Fibroblast of villous mesenchyme (primary cell): ENCODE data around the gene FZD8. TPM values are rescaled to one million over a fixed set of nuclear protein-coding genes. Genes with fewer than 3 reads are reported as not detected.

Source experiments
- DNase-seq: peaks from one replicate; pipeline ENCODE4 v3.0.0-alpha.2; 2010; ENCODE audit warnings: low read depth
- H3K4me3 ChIP-seq: 2 replicates; pipeline ENCODE4 v1.5.1; 2011; ENCODE audit warnings: low read depth, mild to moderate bottlenecking, low read length
- CTCF ChIP-seq: IDR thresholded peaks from 2 replicates; pipeline ENCODE4 v1.5.1; 2012; ENCODE audit warnings: low read depth, mild to moderate bottlenecking, low read length; ENCODE audit not compliant: insufficient read depth
- total RNA-seq: library from RNA; depleted of rRNA; stranded (reverse); fragments of >200 nt; gene quantifications from 2 replicates; pipeline ENCODE4 v1.2.3, GENCODE V29; 2012

Gene FZD8
- total RNA-seq, 1 donor, result 11.2 TPM

DNA sequence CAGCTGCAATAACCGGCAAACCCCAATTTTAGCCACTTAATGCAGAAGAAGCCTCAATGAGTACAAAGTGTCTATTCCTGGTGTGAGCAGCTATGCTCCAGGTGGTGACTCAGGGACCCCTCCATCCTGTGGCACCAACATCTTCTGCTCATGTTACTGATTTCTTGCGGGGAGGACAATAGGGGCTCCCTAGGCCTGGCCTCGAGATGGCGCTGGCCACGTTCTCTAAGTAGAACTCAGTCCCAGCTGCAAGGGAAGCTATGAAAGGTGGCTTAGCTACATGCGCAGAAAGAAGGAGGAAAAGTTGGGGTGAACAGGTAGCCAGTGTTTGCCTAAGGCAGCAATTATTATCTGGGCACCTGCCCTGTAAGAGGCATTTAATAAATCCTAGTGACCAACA is 30.3 kb downstream of the FZD8 start:
- no peak for DNase-seq
- no peak for TF ChIP-seq CTCF
- H3K4me3 ChIP-seq, result no peak overlapping the region

GRCh38 chr10:35608328-35608672 is 33.8 kb downstream of the FZD8 start:
- no peak for TF ChIP-seq CTCF
- DNase-seq, result no peak
- H3K4me3 ChIP-seq, result peak overlapping the region; percentile 46

GRCh38 chr10:35607475-35608327 is 34.4 kb downstream of the FZD8 start:
- no peak for TF ChIP-seq CTCF
- DNase-seq, result peak; percentile 7
- peak overlapping the region; percentile 46 for H3K4me3 ChIP-seq

DNA sequence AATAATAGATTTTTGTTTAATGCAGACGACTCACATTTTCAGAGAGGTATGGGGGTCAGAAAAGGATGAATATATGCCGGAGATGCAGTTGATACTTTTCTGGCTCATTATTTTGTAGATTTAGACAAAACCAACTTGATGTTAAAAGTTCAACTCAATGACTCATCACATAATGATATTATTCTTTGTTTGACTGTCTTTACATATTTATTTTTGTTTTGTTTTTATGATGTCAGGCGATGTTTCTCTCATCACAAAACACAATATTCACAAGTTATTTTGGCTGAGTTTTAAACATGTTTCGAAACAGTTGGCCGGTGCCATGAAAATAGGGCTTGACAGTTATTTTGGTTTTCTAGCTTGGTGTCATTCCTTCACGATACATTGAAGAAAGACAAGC is 35.7 kb downstream of the FZD8 start:
- DNase-seq, result peak; percentile 50
- no peak for TF ChIP-seq CTCF
- H3K4me3 ChIP-seq, result no peak overlapping the region

- H3K4me3 ChIP-seq, result no peak within 1 kb of the TSS
- TF ChIP-seq CTCF, result no peak
Measured at GRCh38 chr10:35605191-35605590, 36.9 kb downstream of the FZD8 start, which contains the start of gene GJD4. TSS of gene GJD4 (plus strand) at chr10:35605341. CDS start at chr10:35605568, 227 bp downstream.

GRCh38 chr10:35600193-35600592 is 41.9 kb downstream of the FZD8 start:
- peak; percentile 32 for TF ChIP-seq CTCF
- peak; percentile 8 for DNase-seq
- no peak overlapping the region for H3K4me3 ChIP-seq

More at GRCh38 chr10:35605191-35605590, 36.9 kb downstream of the FZD8 start, which contains the start of gene GJD4:
- DNase-seq, result no peak
